Ovary (tissue), 3 donors: ENCODE measurements around the gene CCDC184.

Source experiments
- CTCF ChIP-seq, 3 donors: fragments of 450-650 bp in 2 of 3; fragments of 200-600 bp in 1 of 3; IDR thresholded peaks; one replicate each; pipeline versions ENCODE4 v1.5.1 to v1.8.0; 2016 to 2022; ENCODE audit warnings: antibody characterized with exemption in 3 of 3, mild to moderate bottlenecking in 1 of 3
- EP300 ChIP-seq: sonication (generic); formaldehyde crosslinking; IDR thresholded peaks from one replicate; pipeline ENCODE4 v1.6.1; 2017; ENCODE audit warnings: antibody characterized with exemption
- donor health status: DM: no; HTN: no; CAD: no.

GRCh38 chr12:48163150-48163747, 20.2 kb upstream of the CCDC184 start:
- TF ChIP-seq CTCF (IDR thresholded peaks at IDR 0.05) (no peak), EP300 (no peak)
